Renal cortex interstitium (tissue), 11 donors: Measurements from ENCODE around the gene TMEM123. TPM values are rescaled to one million over a fixed set of nuclear protein-coding genes. Genes with fewer than 3 reads are reported as not detected.

ENCODE experiments used
- DNase-seq, 11 donors: peaks; one replicate each; pipeline ENCODE4 v3.0.0-alpha.2; 2013; ENCODE audit warnings: low read depth in 9 of 11, low spot score in 4 of 11; ENCODE audit errors: extremely low read depth in 1 of 11
- polyA plus RNA-seq, 3 donors: library from polyadenylated mRNA; unstranded; fragments of 120-200 nt; gene quantifications; one replicate each; pipeline ENCODE4 v1.2.1, GENCODE V29; 2013; ENCODE audit not compliant: insufficient read length in 3 of 3

The TMEM123 gene
- polyA plus RNA-seq, 3 donors = 274 to 314 (median 278) TPM

- peak in 7 of 11 donors; percentile 9 to 56 (median 33) for DNase-seq
Observed at GRCh38 chr11:102347462-102348370, 104.8 kb downstream of the TMEM123 start.

DNA sequence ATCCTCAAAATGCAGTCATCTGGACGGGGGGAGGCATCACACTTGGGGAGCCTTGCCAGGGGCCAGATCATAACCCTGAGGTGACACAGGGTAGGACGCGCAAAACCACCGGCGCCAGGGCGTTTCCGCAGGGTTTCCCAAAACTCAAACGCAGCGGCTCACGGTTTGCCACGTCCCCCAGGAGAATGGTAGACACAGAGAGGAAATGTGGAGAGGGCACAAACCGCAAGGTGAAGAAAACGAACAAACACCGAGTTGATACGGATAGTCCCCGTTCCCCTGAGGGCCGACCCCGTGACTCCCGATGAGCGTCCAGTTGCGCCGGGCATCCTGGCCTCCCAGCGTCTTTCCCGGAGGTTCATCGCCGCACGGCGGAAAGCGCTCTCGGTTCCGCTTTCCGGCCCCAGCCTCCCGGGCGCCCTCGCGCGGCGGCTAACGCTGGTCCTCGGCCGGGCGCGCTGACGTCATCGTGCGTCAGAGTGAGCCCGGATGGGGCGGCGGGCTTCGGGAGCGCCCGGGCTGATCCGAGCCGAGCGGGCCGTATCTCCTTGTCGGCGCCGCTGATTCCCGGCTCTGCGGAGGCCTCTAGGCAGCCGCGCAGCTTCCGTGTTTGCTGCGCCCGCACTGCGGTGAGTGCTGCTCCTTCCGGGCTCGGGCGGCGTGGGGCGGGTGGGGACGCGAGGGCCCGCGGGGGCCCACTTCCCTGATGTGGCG, 105.7 kb downstream of the TMEM123 start, which contains the start of gene BIRC2:
Gene BIRC2 (plus strand): TSS at position 467 of the 714 bp plus-strand sequence. CDS start 2,641 bp downstream, outside the sequence.
- peak; percentile 80 to 94 (median 91) for DNase-seq

DNA sequence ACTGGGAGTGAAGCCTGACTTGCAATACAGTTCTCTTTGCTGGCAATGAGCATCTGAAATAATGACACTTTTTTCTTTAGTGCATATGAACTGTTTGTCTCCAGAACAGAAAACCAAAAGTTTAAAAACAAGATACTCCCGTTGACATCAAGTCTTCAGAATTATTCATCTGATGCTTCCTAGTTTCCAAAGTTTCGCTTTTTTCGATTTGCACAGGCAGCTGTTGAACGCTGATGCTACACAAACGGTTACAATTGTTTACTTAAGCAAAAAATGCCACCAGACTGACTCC, 106.2 kb downstream of the TMEM123 start:
- peak in 1 of 11 donors; percentile 21 for DNase-seq

Other genes starting within 250 kb of the TMEM123 start
- gene BIRC3, start 135.3 kb downstream of the TMEM123 start, polyA plus RNA-seq = 1 to 10 TPM in 2 of 3 donors, under 1 TPM in 1; 0.92 to 2.6 (median 1.1) TPM
- gene BIRC2, start 105.6 kb downstream of the TMEM123 start, polyA plus RNA-seq = 10 to 100 TPM; 77.3 to 89.0 (median 78.1) TPM
- gene MMP7, start 78.0 kb upstream of the TMEM123 start, polyA plus RNA-seq = 10 to 100 TPM; 26.3 to 38.4 (median 28.6) TPM
- gene MMP20, start 172.6 kb upstream of the TMEM123 start, polyA plus RNA-seq = not detected